A549 treated with Hydrocortisone at 1 μM for 4 hours (cell line): ENCODE data around the gene SOX2. TPM values are rescaled to one million over a fixed set of nuclear protein-coding genes. Genes with fewer than 3 reads are reported as not detected.

Experiments
- total RNA-seq: library from RNA; stranded (reverse); fragments of 200-300 nt; extraction: Qiagen RNA extraction; gene quantifications from 5 replicates; pipeline ENCODE4 v1.2.3, GENCODE V29; 2022

Gene SOX2
- 0.37 to 0.58 TPM (median 0.43 TPM) in 5 replicates for total RNA-seq

GRCh38 chr3:181711325-181712135 is at the start of gene SOX2:
Gene SOX2 (plus strand): TSS chr3:181711925. CDS start chr3:181712361, 436 bp downstream.

